Right renal cortex interstitium (tissue), 3 donors: ENCODE data around the gene PDE3A. TPM values are rescaled to one million over a fixed set of nuclear protein-coding genes. Genes with fewer than 3 reads are reported as not detected.

Source experiments
- DNase-seq, 3 donors: peaks; one replicate each; pipeline ENCODE4 v3.0.0-alpha.2; 2013; ENCODE audit warnings: low read depth in 3 of 3, low spot score in 2 of 3
- polyA plus RNA-seq, 3 donors: library from polyadenylated mRNA; unstranded; fragments of 120-200 nt; gene quantifications; one replicate each; pipeline ENCODE4 v1.2.1, GENCODE V29; 2013; ENCODE audit not compliant: insufficient read length in 3 of 3

The PDE3A gene
- polyA plus RNA-seq, 3 donors, result 22.5 to 30.4 (median 25.4) TPM

DNA sequence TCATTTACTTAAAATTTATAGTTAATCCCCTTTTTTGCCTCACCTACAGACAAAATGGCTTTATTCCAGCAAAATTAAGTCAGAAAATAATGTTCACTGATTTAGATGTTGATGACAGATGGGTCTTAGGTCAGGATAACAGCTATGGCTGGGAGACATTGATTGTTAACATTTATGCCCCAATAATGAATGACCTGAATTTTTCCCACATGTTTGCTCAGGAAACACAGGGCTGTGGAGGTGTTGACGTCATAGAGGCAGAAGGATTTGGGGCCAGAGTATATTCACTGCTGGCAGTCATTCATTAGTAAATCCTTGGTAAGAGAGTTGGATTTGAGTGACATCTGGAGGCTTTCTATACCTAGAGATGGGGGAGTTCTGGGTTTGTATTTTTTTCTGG, 121.3 kb downstream of the PDE3A start:
- DNase-seq, result no peak

DNA sequence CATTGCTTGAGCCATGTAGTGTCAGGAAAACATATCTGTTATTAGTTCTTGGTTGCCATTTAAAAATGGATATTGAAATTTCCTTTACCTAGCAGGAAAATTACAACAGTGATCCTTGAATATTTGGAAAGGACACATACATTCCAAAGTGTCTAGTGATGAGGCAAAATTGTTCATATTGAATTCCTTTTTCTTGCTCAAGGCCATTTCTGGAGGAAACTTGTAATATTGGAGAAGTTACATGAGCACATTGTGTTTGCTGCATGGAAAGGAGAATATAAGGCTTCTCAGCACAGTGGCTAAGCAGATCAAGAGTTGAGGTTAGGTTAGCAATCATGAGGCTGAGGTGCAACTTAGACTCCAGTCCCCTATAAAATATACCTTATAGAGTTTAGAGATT, 121.9 kb downstream of the PDE3A start:
- DNase-seq, result no peak

DNA sequence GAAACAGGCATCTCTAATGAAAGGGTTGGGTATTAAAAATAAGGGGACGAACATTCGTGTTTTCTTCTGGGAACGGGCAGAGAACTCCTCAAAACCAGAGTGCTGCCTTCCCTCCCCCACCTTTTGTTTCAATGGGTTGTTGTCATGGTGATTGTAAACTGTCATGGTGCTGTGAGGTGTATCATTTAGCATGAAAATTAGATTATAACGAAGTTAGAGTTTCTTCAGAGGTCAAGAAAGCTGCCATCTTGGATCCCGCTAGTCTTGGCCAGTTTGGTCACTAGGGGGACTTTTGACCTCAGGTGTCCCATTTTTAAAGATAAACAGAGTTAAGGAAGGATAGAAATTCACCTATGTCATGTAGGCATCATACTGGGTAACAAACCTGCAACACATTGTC, 123.0 kb downstream of the PDE3A start:
- DNase-seq, result no peak

DNA sequence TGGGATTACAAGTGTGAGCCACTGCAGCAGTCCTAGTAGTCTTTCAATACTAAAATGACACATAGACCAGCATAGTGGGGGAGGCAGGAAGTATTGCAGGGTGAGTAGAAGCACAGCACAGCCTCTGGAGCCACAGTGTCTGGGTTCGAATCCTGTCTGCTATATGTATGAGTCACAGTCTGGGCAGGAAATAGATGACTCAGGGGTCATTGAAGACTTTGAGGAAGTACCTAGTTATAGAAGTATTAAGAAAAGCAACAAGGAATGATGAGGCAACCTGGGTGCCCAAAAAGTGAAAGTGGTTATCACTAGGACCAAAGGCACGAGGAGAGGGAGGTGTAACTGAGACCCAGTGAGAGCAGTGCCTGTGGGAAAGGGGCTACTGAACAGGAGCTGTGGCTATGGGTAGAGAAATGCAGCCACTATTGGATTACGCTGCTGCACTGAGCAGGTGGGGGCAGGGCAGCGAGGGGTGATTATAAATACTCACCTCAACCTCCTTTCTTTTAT, 124.0 kb downstream of the PDE3A start:
- no peak for DNase-seq

DNA sequence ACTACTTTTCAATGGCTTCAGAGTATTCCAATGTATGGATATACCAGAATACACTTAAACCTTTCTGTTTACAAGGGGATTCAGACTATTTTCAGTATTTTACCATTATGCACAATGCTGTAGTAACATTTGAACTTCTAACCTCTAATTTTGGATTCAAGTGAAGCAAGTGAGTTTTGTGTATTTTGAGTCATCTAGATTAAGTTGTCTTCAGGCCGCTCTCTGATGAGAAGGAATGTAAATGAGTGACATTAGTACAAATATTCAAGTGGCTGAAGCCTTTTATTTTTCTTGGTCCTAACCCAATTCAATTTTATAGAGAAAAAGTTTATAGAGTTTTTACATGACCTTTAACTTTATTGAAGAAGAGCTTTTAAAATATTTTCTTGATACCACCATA, 125.6 kb downstream of the PDE3A start:
- DNase-seq, result no peak

DNA sequence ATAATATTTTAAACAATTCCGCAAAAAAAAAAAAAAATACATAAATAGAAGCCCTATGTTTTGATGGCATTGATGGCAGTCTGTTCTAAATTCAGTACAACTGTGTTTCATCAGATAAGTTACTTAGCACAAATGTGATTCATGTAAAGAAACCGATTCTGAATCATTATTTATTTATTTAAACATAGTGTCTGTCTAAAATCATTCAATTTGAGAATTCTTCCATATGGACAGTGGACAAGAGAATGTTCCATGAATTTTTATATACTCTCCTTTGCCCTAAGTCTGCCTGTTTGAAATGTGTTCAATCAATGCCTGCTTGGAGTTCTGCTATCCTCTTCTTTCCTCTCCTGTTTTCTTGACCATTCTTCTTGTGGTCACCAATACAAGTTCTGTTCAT, 126.5 kb downstream of the PDE3A start:
- DNase-seq, result no peak

DNA sequence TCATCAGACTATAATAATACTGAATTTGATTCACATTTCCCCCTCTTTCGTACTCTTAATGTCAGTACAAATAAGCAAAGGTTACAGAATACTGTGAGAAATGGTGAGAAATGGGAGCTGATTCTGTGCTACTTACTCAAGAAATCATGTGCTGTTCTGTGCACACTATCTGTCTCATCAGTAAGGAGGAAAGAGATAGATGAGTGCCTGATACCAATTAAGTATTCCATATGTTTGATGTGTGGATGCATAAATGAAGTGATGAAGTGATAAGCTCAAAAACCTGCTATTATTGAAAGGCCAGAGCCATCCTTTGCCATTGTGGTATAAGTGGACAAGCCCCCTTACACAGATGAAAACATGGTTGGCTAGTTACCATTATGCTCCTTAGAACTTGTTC, 127.7 kb downstream of the PDE3A start:
- no peak for DNase-seq

DNA sequence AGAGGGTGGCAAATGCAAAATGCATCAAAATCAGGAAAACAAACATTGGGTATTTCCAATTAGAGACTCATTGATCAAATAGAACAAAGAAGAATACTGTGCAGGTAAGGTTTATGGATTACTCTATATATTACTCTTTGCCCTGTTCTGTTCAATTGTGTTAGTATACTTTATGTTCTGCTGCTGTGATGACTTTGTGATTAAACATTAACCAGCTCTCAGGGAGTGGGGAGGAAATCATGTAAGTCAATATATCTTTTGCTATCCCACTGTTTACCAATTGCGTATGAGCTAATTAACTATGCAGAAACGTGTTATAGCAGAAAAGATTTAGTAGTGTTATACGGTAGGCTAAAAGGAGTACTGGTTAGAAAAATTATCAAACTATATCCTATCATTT, 129.4 kb downstream of the PDE3A start:
- DNase-seq, result no peak

DNA sequence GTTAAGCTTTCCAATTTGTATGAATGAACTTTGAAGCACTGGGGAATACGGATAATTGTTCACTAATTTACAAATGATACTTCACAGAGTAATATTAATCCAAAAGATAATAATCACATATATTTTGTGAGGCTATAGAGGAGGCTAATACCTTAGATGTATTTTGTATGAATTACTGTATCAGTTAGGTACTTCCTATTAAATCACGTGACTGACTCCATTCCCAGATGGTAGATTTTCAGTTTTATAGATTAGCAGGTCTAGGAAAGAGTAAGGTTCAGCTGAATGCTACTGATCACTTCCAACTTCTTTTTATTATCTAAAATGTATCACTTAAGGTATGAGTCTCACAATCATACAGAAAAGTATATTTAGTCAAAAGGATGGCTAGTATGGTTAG, 133.6 kb downstream of the PDE3A start:
- DNase-seq, result no peak

DNA sequence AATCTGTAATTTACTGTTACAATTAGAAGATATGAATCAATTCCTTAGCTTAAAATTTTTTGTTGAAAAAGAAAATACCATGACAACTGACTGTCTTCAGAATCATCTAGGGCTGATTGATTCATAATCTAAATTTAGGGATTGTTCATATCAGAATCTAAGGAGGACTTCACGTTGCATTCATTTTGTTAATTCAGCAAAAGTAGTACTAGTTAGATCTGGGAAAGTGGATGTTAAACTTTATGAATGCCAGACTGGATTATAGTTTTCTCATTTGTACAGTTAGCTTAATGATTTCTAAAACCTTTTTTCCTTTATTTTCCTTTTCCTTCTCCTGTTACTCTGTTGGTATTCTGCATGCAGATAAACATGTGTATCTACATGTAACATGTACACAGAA, 135.5 kb downstream of the PDE3A start:
- DNase-seq, result no peak

DNA sequence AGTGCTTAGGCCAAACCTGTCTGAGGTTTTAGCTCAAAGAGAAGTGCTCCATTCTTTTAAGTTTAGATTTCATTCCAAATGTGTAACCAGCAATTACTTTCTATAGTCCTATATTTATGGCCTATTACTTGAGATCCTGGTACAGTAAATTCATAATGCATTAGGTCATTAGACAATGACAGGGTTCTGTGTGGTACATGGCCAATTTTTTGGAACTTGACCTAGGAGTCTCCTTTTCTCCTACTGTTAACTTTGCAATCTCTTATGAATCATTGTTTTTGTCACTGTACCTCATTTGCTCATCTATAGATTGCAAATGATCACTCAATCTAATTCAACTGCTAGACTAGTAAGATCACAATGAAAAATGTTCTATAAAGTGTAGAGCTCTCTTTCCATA, 136.7 kb downstream of the PDE3A start:
- DNase-seq, result no peak

DNA sequence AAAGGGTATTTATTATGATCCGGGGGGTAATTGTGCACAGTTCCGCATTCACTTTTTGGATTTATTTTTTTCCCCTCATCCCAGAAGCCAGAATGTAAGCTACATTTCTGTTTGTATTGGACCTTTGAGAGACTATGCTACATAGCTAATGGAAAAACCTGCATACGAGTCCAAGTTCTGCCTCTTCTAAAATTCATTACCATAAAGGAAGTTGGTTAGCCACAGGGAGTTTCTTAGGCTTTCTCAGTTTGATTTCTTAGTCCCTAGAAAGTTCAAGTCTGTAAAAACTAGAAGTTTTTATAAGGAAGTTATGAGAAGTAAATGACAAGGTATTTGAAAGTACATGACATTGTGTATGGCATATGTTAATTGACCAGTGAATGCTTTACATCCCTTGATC, 138.7 kb downstream of the PDE3A start:
- DNase-seq, result no peak

DNA sequence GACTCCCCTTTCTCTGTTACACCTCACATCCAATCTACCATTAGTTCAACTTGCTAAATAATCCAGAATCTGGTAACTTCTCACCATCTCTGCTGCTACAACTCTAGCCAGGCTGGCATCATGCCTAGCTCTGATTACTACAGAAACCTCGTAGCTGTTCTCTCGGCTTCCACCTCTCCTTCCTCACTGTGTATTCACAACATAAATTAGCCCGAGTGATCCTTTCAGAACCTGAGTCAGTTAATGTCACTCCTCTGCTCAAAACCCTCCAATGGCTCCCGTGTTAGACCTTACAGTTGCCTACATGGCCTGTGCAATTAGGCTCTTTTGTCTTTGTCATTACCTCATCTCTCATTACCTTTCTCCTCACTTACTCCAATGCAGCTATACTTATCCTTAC, 139.4 kb downstream of the PDE3A start:
- no peak for DNase-seq

DNA sequence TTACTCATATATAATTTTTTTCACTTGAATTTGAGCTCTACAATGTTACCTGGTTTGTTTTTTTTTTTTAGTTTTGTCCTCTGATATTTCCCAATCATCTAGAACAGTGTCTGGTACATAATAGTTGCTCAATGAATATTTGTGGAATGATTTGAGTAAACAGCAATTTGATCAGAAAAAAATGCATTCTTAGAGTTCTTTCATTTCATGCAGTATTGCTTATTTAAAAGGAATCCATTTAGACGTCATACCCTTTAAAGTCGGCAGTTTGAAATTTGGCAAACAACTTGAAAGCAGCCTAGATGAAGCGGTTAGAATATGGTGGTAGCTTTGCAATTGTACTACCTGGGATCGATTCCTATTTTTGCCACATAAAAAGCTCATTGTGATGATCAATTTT, 140.0 kb downstream of the PDE3A start:
- no peak for DNase-seq

DNA sequence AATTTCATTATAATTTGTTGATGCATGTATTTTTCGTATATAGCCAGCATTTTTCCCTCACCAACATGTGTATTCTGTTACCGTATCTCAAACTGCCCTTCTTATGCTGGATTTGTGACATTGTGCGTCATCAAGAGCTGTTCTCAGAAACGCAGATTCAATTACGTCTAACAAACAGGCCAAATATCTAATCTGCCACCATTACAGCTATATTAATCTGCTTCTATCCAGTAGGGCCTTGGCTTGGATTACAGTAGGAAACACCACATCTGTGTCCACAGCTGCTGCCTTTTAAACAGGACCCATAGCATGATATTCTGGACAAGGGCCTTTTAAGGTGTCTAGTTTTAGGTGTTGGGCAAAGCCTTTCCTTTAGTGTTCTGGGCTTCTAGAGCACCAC, 140.6 kb downstream of the PDE3A start:
- DNase-seq, result no peak

DNA sequence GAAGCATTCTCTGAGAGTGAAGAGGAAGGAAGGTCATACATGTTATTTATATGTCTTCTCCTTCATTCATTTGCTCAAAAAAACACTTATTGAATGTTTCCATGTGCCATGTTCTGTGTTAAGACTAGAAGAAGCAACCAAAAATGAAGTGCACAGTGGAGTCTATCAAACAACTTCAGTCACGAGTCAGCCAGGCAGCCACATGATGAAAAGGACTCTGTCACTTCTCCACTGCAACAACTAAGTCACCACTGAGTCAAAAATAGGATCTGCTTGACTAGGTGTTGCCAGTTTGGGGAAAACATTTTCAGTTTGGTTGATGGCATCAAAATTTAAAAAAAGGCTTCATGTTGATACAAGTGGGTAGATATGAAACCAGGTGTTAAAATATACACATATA, 142.5 kb downstream of the PDE3A start:
- no peak for DNase-seq

DNA sequence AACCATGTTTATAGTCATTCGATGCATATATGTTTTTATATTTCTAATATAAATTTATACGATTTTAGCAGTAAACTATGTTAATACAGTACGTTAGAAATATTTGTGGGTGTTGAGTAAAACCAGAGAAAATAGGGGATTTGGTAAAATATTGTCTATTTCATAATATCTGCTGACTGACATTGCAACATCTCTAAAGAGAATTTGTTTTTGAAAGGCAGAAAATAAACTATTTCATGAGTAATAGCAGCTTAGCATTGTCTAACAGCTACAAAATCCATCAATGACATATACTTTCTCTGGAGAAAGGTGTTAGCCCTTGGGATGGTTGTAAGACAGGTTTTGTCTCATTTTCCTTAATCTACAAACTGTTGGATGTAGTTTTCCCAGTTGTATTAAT, 144.9 kb downstream of the PDE3A start:
- DNase-seq, result no peak

DNA sequence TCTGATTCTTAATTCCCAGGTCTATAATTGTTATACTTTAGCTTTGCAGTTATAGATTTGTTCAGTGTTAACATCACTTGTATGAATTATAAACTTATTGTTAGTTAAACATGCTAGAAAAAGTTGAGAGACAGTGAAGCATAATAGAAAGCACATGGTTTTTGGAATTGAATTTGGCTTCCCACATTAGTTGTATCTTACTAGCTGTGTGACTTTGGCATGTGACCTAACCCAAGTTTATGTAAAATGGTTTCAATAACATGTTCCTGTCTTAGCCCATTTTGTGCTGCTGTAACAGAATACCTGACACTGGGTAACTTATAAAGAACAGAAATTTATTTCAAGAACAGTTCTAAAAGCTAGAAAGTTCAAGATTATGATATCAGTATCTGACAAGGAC, 146.3 kb downstream of the PDE3A start:
- no peak for DNase-seq

DNA sequence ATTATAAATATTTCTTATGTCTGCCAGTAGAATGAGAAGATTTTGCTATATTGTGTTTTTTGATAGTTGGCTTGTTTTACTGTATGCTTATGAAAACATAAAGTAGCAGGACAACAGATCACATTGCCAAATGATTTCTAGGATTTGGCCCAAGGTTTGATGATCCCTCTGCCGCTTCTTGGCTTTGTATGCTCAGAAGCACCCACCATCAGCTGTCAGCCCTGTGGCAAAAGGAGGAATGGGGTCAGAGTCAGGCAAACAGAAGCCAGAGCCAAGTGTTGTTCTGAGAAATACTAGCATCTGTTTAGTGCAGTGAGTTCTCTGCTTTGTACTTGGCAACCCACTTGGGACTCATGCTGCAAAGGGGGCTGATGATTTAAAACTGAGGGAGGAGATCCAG, 152.2 kb downstream of the PDE3A start:
- no peak for DNase-seq

DNA sequence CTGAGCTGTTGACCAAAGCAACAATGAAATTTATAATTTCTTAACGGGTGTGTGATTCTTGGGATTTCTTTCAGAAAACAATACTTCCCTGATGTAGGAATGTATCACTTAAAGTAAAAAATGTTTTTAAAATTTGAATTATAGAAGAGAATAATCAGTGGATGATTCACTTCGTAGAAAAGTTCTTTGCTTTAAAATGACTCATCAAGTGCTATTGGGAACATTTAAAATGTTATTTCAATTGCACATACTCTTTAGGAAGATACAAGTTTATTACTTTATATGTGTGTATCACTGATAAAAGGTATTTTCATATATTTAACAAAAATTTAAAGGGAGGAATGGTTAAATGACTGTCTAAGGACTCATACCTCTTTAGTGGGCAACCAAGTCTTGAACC, 155.3 kb downstream of the PDE3A start:
- DNase-seq, result no peak

DNA sequence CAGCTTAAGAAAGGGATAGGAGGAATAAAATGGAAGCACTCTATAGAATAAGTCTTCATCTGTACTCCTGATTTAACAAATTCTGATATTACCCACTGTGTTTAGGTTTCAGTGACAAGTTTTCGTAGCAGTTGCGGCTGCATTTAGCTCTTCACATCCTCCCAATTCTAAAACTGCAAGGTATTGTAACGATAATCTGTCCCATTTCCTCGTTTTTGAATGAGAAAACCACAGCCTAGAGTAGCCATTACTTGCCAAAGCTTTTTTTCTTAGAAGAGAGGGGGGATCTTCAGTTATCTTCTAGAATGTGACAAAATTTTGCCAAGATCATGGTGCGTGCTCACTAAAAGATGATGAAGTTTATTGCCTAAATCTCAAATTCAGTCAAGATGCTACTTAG, 155.8 kb downstream of the PDE3A start:
- no peak for DNase-seq

DNA sequence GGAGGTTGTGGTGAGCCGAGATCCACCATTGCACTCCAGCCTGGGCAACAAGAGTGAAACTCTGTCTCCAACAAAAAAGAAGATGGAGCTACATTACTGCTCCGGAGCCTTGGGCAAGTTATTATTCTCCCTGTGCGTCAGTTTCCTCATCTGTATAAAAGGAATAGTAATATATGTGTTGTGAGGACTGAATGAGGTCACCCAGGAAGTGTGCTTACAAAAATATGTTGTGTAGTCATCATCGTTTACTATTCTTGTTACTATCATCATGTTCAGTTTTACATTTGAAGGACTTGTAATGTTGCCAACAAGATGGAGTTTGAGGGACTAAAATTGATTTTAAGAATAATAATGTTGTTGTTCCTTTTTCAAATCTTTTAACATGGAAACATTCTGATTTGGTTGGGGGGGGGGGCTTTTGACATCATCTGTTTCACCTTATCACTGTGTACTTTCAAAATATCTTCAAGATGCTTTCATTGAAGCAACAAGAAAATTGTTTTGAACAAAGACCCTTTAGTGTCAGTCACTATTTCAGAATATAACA, 156.8 kb downstream of the PDE3A start:
- DNase-seq, result no peak

DNA sequence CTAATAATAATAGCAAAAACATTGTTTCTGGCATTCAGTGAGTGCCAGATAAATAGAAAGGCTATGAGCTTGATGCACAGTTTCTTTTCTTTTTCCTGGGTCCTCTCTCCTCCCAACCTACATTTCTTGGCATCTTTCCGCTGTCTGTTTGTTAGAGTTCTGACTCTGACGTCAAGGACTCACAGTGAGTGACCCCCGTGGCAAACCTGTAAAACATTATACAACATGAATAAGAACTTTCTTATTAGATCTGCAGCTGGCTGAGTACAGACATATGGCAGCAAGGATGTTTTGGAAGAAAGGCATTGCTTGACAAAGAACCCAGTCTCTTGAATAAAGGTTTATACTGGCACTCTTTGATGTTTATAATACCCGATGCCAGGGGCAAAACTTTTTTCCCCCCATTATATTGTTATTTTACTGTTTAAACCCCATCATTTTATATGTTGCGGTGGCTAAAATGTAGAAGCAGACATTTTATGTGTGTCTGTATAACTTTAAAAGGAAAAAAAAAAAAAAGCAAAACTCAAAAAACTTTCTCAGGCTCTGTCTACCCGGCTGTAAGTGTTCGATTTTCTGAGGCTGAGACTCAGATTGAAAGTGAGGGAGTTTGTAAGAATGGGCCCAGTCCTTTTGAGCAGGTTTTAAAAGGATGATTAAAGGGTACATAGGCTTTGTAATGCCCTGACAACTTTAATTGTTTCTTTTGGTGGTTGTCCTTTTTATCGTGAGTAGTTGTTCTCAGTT, 159.3 kb downstream of the PDE3A start:
- DNase-seq, result no peak
